Endothelial cell of umbilical vein (primary cell): Measurements from ENCODE around the gene KIAA1549.

Source experiments
- CTCF ChIP-seq, 2 donors: IDR thresholded peaks; 1 replicate in 1 of 2; 2 replicates in 1 of 2; pipeline ENCODE4 v1.5.1; 2011; ENCODE audit warnings: low read length in 2 of 2, mild to moderate bottlenecking in 2 of 2, moderate library complexity in 2 of 2, control low read depth in 1 of 2, inconsistent platforms in 1 of 2, low read depth in 1 of 2; ENCODE audit not compliant: insufficient read depth in 1 of 2; ENCODE audit errors: extremely low read depth in 1 of 2
- EZH2 ChIP-seq: IDR thresholded peaks from 2 replicates; pipeline ENCODE4 v1.6.1; 2012; ENCODE audit warnings: borderline replicate concordance, low read depth, mild to moderate bottlenecking, moderate library complexity, low read length, inconsistent platforms; ENCODE audit not compliant: severe bottlenecking
- FOS ChIP-seq: IDR thresholded peaks from 2 replicates; pipeline ENCODE4 v1.6.1; 2011; ENCODE audit warnings: mild to moderate bottlenecking, low read length, moderate library complexity, borderline replicate concordance; ENCODE audit not compliant: insufficient read depth
- GATA2 ChIP-seq: IDR thresholded peaks from 2 replicates; pipeline ENCODE4 v1.7.0; 2011; ENCODE audit warnings: low read depth, mild to moderate bottlenecking, moderate library complexity, mixed read lengths, low read length; ENCODE audit not compliant: insufficient read length, insufficient read depth
- MAX ChIP-seq: IDR thresholded peaks from 2 replicates; pipeline ENCODE4 v1.6.1; 2011; ENCODE audit not compliant: insufficient read depth, insufficient read length
- MYC ChIP-seq: IDR thresholded peaks from one replicate; pipeline ENCODE4 v1.6.1; 2011; ENCODE audit warnings: mild to moderate bottlenecking, low read depth, low read length
- POLR2A ChIP-seq: IDR thresholded peaks from 2 replicates; pipeline ENCODE4 v1.6.1; 2012; ENCODE audit warnings: low read depth, mild to moderate bottlenecking, control low read depth, low read length
- POLR2AphosphoS5 ChIP-seq: IDR thresholded peaks from 2 replicates; pipeline ENCODE4 v1.6.1; 2012; ENCODE audit warnings: low read depth, mild to moderate bottlenecking, control low read depth, low read length, moderate library complexity; ENCODE audit not compliant: insufficient read depth

GRCh38 chr7:138944592-138944991 is 36.6 kb downstream of the KIAA1549 start:
- TF ChIP-seq EZH2 (no peak), CTCF (IDR thresholded peaks at IDR 0.05; ENCODE audit: extremely low read depth in 1 of 2, insufficient read depth in 1 of 2, low read depth in 1 of 2, low read length in 2 of 2) (no peak), POLR2AphosphoS5 (no peak), MAX (no peak), POLR2A (no peak), FOS (no peak), MYC (no peak), GATA2 (no peak)
